ENCODE results near the gene BCAS3. TPM values are rescaled to one million over a fixed set of nuclear protein-coding genes. Genes with fewer than 3 reads are reported as not detected.

The BCAS3 gene
- total RNA-seq, 1 experiment from 2014 or later: 26.3 TPM

DNA sequence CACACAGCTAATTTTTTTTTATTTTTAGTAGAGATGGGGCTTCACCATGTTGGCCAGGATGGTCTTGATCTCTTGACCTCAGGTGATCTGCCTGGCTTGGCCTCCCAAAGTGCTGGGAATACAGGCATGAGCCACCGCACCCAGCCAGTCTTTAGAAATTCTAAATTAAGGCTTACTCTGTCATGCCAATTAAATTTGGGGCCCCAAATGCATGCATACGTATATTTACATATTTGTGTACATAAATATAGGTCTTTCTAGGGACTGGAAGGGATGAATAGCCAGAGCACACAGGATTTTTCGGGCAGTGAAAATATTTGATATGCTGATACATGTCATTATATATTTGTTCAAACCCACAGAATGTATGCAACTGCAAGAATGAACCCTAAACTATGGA, 105.1 kb downstream of the BCAS3 start:
- H3K79me2 ChIP-seq (ENCODE audit: insufficient read depth, low read length): no peaks in the 10 kb centered on the region
- H3K4me1 ChIP-seq (ENCODE audit: control insufficient read depth in 1 of 2, insufficient read depth in 2 of 2, low read length in 2 of 2): no peaks in the 10 kb centered on the region
- no peak overlapping the region for H3K9ac ChIP-seq (ENCODE audit: low read length)
- no peak overlapping the region for H2AFZ ChIP-seq (ENCODE audit: low read depth, low read length, poor library complexity, severe bottlenecking)
- no peak for DNase-seq (ENCODE audit: low read depth, low spot score)
- H4K20me1 ChIP-seq (ENCODE audit: insufficient read depth): no peaks in the 10 kb centered on the region
- H3K4me3 ChIP-seq (replicated peaks in 1 of 2; ENCODE audit: low read depth in 1 of 2, low read length in 2 of 2): no peak overlapping the region
- TF ChIP-seq FOSL1 (IDR thresholded peaks at IDR 0.05; ENCODE audit: low read depth) (no peak), POLR2AphosphoS5 (IDR thresholded peaks at IDR 0.05; ENCODE audit: low read depth, low read length) (no peak), ELF1 (IDR thresholded peaks at IDR 0.05; ENCODE audit: borderline replicate concordance, low read depth) (no peak), YY1 (IDR thresholded peaks at IDR 0.05; ENCODE audit: extremely low read depth, insufficient replicate concordance, low read depth, low read length) (no peak), ZFX (IDR thresholded peaks at IDR 0.05) (no peak)
- TF ChIP-seq, protein P1, sequence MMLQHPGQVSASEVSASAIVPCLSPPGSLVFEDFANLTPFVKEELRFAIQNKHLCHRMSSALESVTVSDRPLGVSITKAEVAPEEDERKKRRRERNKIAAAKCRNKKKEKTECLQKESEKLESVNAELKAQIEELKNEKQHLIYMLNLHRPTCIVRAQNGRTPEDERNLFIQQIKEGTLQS (IDR thresholded peaks at IDR 0.05): no peak
- H3K9me2 ChIP-seq (ENCODE audit: insufficient read depth): no peaks in the 10 kb centered on the region
- ATAC-seq: no peak
- no peak overlapping the region for H3K4me2 ChIP-seq (ENCODE audit: low read length)
- ChIA-PET CTCF (no interaction called here), RAD21 (ENCODE audit: low non-redundant PET in 1 of 2, low total read pairs in 2 of 2, uncharacterized antibody in 2 of 2, unreplicated experiment in 2 of 2) (no interaction called here), POLR2A (no interaction called here)
- no TSS peak for BruUV-seq (replicated peaks)
- H3K36me3 ChIP-seq (ENCODE audit: control insufficient read depth in 1 of 2, insufficient read depth in 2 of 2, low read length in 2 of 2): no peaks in the 10 kb centered on the region
- no peaks in the 10 kb centered on the region for H3K9me3 ChIP-seq (ENCODE audit: control insufficient read depth in 1 of 2, insufficient read depth in 1 of 2, low read depth in 1 of 2, low read length in 2 of 2)
- intact Hi-C loops (cut with micrococcal nuclease): no loop called here
- H3K27ac ChIP-seq (ENCODE audit: low read depth, low read length): no peak overlapping the region
- no peaks in the 10 kb centered on the region for H3K27me3 ChIP-seq (ENCODE audit: insufficient read depth, low read length)

DNA sequence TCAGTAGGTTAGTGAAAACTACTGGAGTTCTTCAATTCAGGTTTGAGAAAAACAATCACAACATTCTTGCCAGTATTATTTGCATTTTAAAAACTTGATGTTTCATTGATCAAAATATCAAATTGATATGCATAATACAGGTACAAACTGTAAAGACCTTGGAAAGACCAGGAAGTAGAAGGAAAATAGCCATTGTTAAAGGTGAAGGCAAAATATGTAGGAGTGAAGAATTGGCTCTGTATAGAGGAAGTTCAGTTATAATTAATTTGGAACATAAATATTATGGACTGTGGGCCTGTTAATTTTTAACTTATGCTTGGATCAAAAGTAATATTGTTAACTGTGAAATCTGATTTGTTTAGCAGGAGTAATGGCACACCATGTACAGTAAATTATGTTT, 112.6 kb downstream of the BCAS3 start:
- H3K9me3 ChIP-seq (ENCODE audit: control insufficient read depth in 1 of 2, insufficient read depth in 1 of 2, low read depth in 1 of 2, low read length in 2 of 2): no peaks in the 10 kb centered on the region
- CTCF ChIA-PET: no interaction called here
- TF ChIP-seq ZNF274 (IDR thresholded peaks at IDR 0.05; ENCODE audit: low read depth, low read length) (no peak), CBX3 (IDR thresholded peaks at IDR 0.05; ENCODE audit: low read depth) (no peak), SIN3A (IDR thresholded peaks at IDR 0.05; ENCODE audit: low read depth) (no peak), EZH2phosphoT487 (IDR thresholded peaks at IDR 0.05; ENCODE audit: borderline replicate concordance) (no peak), SP1 (IDR thresholded peaks at IDR 0.05; ENCODE audit: low read depth) (no peak), EGR1 (IDR thresholded peaks at IDR 0.05; ENCODE audit: low read depth) (no peak)
- TF ChIP-seq, protein P2, sequence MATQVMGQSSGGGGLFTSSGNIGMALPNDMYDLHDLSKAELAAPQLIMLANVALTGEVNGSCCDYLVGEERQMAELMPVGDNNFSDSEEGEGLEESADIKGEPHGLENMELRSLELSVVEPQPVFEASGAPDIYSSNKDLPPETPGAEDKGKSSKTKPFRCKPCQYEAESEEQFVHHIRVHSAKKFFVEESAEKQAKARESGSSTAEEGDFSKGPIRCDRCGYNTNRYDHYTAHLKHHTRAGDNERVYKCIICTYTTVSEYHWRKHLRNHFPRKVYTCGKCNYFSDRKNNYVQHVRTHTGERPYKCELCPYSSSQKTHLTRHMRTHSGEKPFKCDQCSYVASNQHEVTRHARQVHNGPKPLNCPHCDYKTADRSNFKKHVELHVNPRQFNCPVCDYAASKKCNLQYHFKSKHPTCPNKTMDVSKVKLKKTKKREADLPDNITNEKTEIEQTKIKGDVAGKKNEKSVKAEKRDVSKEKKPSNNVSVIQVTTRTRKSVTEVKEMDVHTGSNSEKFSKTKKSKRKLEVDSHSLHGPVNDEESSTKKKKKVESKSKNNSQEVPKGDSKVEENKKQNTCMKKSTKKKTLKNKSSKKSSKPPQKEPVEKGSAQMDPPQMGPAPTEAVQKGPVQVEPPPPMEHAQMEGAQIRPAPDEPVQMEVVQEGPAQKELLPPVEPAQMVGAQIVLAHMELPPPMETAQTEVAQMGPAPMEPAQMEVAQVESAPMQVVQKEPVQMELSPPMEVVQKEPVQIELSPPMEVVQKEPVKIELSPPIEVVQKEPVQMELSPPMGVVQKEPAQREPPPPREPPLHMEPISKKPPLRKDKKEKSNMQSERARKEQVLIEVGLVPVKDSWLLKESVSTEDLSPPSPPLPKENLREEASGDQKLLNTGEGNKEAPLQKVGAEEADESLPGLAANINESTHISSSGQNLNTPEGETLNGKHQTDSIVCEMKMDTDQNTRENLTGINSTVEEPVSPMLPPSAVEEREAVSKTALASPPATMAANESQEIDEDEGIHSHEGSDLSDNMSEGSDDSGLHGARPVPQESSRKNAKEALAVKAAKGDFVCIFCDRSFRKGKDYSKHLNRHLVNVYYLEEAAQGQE (IDR thresholded peaks at IDR 0.05; ENCODE audit: low read depth): no peak
- TF ChIP-seq, protein P3, sequence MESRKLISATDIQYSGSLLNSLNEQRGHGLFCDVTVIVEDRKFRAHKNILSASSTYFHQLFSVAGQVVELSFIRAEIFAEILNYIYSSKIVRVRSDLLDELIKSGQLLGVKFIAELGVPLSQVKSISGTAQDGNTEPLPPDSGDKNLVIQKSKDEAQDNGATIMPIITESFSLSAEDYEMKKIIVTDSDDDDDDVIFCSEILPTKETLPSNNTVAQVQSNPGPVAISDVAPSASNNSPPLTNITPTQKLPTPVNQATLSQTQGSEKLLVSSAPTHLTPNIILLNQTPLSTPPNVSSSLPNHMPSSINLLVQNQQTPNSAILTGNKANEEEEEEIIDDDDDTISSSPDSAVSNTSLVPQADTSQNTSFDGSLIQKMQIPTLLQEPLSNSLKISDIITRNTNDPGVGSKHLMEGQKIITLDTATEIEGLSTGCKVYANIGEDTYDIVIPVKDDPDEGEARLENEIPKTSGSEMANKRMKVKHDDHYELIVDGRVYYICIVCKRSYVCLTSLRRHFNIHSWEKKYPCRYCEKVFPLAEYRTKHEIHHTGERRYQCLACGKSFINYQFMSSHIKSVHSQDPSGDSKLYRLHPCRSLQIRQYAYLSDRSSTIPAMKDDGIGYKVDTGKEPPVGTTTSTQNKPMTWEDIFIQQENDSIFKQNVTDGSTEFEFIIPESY (IDR thresholded peaks at IDR 0.05; ENCODE audit: extremely low read depth, insufficient replicate concordance, low read length): no peak

More for the DNA sequence above, 112.6 kb downstream of the BCAS3 start:
- no TSS peak for BruUV-seq (replicated peaks)
- H3K9me2 ChIP-seq (ENCODE audit: insufficient read depth): 0 out of 2 replicates have a peak, but pooled peaks cover 3% of the 10 kb centered on the region
- ChIA-PET POLR2A (no interaction called here), RAD21 (ENCODE audit: low non-redundant PET in 1 of 2, low total read pairs in 2 of 2, uncharacterized antibody in 2 of 2, unreplicated experiment in 2 of 2) (no interaction called here)
- ATAC-seq (no peak), DNase-seq (ENCODE audit: low read depth, low spot score) (no peak)
- no peak overlapping the region for H3K9ac ChIP-seq (ENCODE audit: low read length)
- H3K27ac ChIP-seq (ENCODE audit: low read depth, low read length): no peak overlapping the region
- intact Hi-C loops (cut with micrococcal nuclease): no loop called here
- H3K4me1 ChIP-seq (ENCODE audit: control insufficient read depth in 1 of 2, insufficient read depth in 2 of 2, low read length in 2 of 2): no peaks in the 10 kb centered on the region
- no peak overlapping the region for H3K4me2 ChIP-seq (ENCODE audit: low read length)
- H3K79me2 ChIP-seq (ENCODE audit: insufficient read depth, low read length): no peaks in the 10 kb centered on the region
- no peak overlapping the region for H3K4me3 ChIP-seq (replicated peaks in 1 of 2; ENCODE audit: low read depth in 1 of 2, low read length in 2 of 2)
- no peaks in the 10 kb centered on the region for H3K27me3 ChIP-seq (ENCODE audit: insufficient read depth, low read length)
- no peak overlapping the region for H2AFZ ChIP-seq (ENCODE audit: low read depth, low read length, poor library complexity, severe bottlenecking)
- no peaks in the 10 kb centered on the region for H3K36me3 ChIP-seq (ENCODE audit: control insufficient read depth in 1 of 2, insufficient read depth in 2 of 2, low read length in 2 of 2)
- H4K20me1 ChIP-seq (ENCODE audit: insufficient read depth): no peaks in the 10 kb centered on the region

Measured in HCT116 (cell line).